Measurements from ENCODE around the gene ELP2. TPM values are rescaled to one million over a fixed set of nuclear protein-coding genes. Genes with fewer than 3 reads are reported as not detected.

ELP2 gene
- total RNA-seq, 1 donor from 2014 or later: 49.7 TPM

GRCh38 chr18:36181441-36181840 lies 51.7 kb downstream of the ELP2 start:
- Histone ChIP-seq H3K4me1 (peaks cover 28% of the 10 kb centered on the region), H3K9me3 (replicated peaks) (no peaks in the 10 kb centered on the region), H3K27me3 (ENCODE audit: low read depth) (peaks cover 11% of the 10 kb centered on the region), H3K4me3 (no peak overlapping the region), H3K27ac (replicated peaks) (no peak overlapping the region), H3K36me3 (peaks cover under 1% of the 10 kb centered on the region)
- TF ChIP-seq CTCF (IDR thresholded peaks at IDR 0.05; ENCODE audit: borderline replicate concordance): no peak
- intact Hi-C loops (cut with micrococcal nuclease): no loop called here
- no peak for DNase-seq

- TF ChIP-seq CTCF (IDR thresholded peaks at IDR 0.05; ENCODE audit: borderline replicate concordance): no peak
- Histone ChIP-seq H3K27me3 (ENCODE audit: low read depth) (peaks cover 15% of the 10 kb centered on the region), H3K4me1 (peaks cover 33% of the 10 kb centered on the region), H3K36me3 (no peaks in the 10 kb centered on the region), H3K27ac (replicated peaks) (no peak overlapping the region), H3K9me3 (replicated peaks) (no peaks in the 10 kb centered on the region), H3K4me3 (no peak overlapping the region)
- DNase-seq: no peak
- intact Hi-C loops (cut with micrococcal nuclease): no loop called here
These were observed 52.3 kb downstream of the ELP2 start for GRCh38 chr18:36181898-36182506.

- Histone ChIP-seq H3K4me1 (peaks cover 40% of the 10 kb centered on the region), H3K27ac (replicated peaks) (no peak overlapping the region), H3K9me3 (replicated peaks) (no peaks in the 10 kb centered on the region), H3K27me3 (ENCODE audit: low read depth) (peaks cover 15% of the 10 kb centered on the region), H3K4me3 (no peak overlapping the region), H3K36me3 (no peaks in the 10 kb centered on the region)
- DNase-seq: no peak
- no peak for TF ChIP-seq CTCF (IDR thresholded peaks at IDR 0.05; ENCODE audit: borderline replicate concordance)
- intact Hi-C loops (cut with micrococcal nuclease): no loop called here
These were observed 53.3 kb downstream of the ELP2 start for GRCh38 chr18:36183033-36183432.

GRCh38 chr18:36183987-36184386 lies 54.3 kb downstream of the ELP2 start:
- intact Hi-C loops (cut with micrococcal nuclease): no loop called here

DNA sequence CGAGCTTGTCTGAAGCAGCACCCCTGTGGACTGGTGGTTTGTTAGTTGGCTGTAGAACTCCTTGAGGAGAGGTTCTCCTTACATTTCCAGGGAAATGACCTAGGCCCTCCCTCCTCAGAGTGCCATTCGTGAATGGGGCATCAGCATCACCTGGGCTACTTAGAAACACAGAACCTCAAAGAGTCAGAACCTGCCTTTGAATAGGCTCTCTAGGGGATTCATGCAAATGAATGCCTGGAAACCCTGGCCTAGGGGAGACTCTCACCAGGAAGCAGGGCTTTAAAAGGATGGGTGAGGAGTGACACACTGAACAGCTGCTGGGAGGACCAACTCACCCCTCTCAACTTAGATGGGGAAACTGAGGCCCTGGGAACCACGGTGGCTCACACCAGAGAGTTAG lies 55.5 kb downstream of the ELP2 start:
- Histone ChIP-seq H3K36me3 (no peaks in the 10 kb centered on the region), H3K4me1 (peaks cover 32% of the 10 kb centered on the region), H3K27me3 (ENCODE audit: low read depth) (peaks cover 15% of the 10 kb centered on the region), H3K4me3 (no peak overlapping the region), H3K27ac (replicated peaks) (no peak overlapping the region), H3K9me3 (replicated peaks) (no peaks in the 10 kb centered on the region)
- TF ChIP-seq CTCF (IDR thresholded peaks at IDR 0.05; ENCODE audit: borderline replicate concordance): no peak
- DNase-seq: no peak
- intact Hi-C loops (cut with micrococcal nuclease): no loop called here

More at GRCh38 chr18:36183987-36184386, 54.3 kb downstream of the ELP2 start:
- Histone ChIP-seq H3K9me3 (replicated peaks) (no peaks in the 10 kb centered on the region), H3K27me3 (ENCODE audit: low read depth) (peaks cover 15% of the 10 kb centered on the region), H3K36me3 (no peaks in the 10 kb centered on the region), H3K27ac (replicated peaks) (no peak overlapping the region), H3K4me1 (peaks cover 42% of the 10 kb centered on the region), H3K4me3 (no peak overlapping the region)
- no peak for TF ChIP-seq CTCF (IDR thresholded peaks at IDR 0.05; ENCODE audit: borderline replicate concordance)
- DNase-seq: no peak

Measured in left ventricle myocardium inferior (tissue), 1 donor.